CD4-positive, alpha-beta T cell treated with Interleukin-1 beta for 1 hour (primary cell): ENCODE data around the gene BABAM2.

Experiments
- DNase-seq, 2 donors: peaks; one replicate each; pipeline ENCODE4 v3.0.0-alpha.2; 2020 to 2022

The BABAM2 gene

GRCh38 chr2:28338046-28338817, 447.7 kb downstream of the BABAM2 start:
- DNase-seq, result no peak

- no peak for DNase-seq
Measured at GRCh38 chr2:28338831-28339321, 448.3 kb downstream of the BABAM2 start.

GRCh38 chr2:28339516-28340175, 449.1 kb downstream of the BABAM2 start:
- no peak for DNase-seq

- DNase-seq, result no peak
Measured at GRCh38 chr2:28340312-28341202, 450.0 kb downstream of the BABAM2 start.

GRCh38 chr2:28341208-28341891, 450.8 kb downstream of the BABAM2 start:
- no peak for DNase-seq

GRCh38 chr2:28342081-28342967, 451.8 kb downstream of the BABAM2 start:
- peak in 1 of 2 donors; percentile 24 for DNase-seq

- DNase-seq, result no peak
Measured at GRCh38 chr2:28343184-28343942, 452.8 kb downstream of the BABAM2 start.

GRCh38 chr2:28343971-28344715, 453.6 kb downstream of the BABAM2 start:
- DNase-seq, result no peak

- no peak for DNase-seq
Measured at GRCh38 chr2:28344756-28345373, 454.3 kb downstream of the BABAM2 start.

GRCh38 chr2:28345619-28346018, 455.1 kb downstream of the BABAM2 start:
- no peak for DNase-seq

GRCh38 chr2:28346587-28346986, 456.1 kb downstream of the BABAM2 start:
- no peak for DNase-seq

- DNase-seq, result no peak
Measured at GRCh38 chr2:28347193-28347592, 456.7 kb downstream of the BABAM2 start.

GRCh38 chr2:28347596-28347995, 457.1 kb downstream of the BABAM2 start:
- no peak for DNase-seq

- DNase-seq, result peak; percentile 79
Measured at GRCh38 chr2:28348149-28348567, 457.6 kb downstream of the BABAM2 start.

- no peak for DNase-seq
Measured at GRCh38 chr2:28348921-28349320, 458.4 kb downstream of the BABAM2 start.

- no peak for DNase-seq
Measured at GRCh38 chr2:28349546-28350165, 459.1 kb downstream of the BABAM2 start.

GRCh38 chr2:28350196-28350595, 459.7 kb downstream of the BABAM2 start:
- DNase-seq, result no peak

- DNase-seq, result no peak
Measured at GRCh38 chr2:28350791-28351285, 460.3 kb downstream of the BABAM2 start.

- no peak for DNase-seq
Measured at GRCh38 chr2:28351621-28352020, 461.1 kb downstream of the BABAM2 start.
